Hepatocyte (in vitro differentiated cells): ENCODE data around the gene RCAN2.

Source experiments
- CTCF ChIP-seq: fragments of 200-600 bp; sonication (generic); IDR thresholded peaks from 2 replicates; pipeline ENCODE4 v1.5.1; 2016; ENCODE audit warnings: antibody characterized with exemption, mild to moderate bottlenecking; ENCODE audit not compliant: poor library complexity
- EZH2phosphoT487 ChIP-seq: fragments of 200-600 bp; sonication (generic); IDR thresholded peaks from one replicate; pipeline ENCODE4 v1.6.1; 2018; ENCODE audit warnings: antibody characterized with exemption, mild to moderate bottlenecking, low read depth, moderate library complexity; ENCODE audit not compliant: unreplicated experiment, severe bottlenecking

- TF ChIP-seq EZH2phosphoT487 = no peak
- TF ChIP-seq CTCF = no peak
Measured at GRCh38 chr6:46538800-46539480, 47.7 kb upstream of the RCAN2 start.
